GM18505 (cell line): ENCODE results near the gene GPC5.
"Not testable (repeated sequence)": the region's sequence is repeated elsewhere in the genome, so short reads cannot be mapped to it uniquely, and the experiment has no call there.

Experiments used
- ATAC-seq: cut with Tn5 transposase; IDR thresholded peaks from one replicate; pipeline ENCODE4 v1.9.1; 2021; ENCODE audit not compliant: unreplicated experiment
- POLR2A ChIP-seq: IDR thresholded peaks from 4 replicates; pipeline ENCODE4 v1.6.1; 2011; ENCODE audit warnings: borderline replicate concordance; ENCODE audit not compliant: insufficient read depth, insufficient read length; ENCODE audit errors: extremely low read depth

The GPC5 gene

DNA sequence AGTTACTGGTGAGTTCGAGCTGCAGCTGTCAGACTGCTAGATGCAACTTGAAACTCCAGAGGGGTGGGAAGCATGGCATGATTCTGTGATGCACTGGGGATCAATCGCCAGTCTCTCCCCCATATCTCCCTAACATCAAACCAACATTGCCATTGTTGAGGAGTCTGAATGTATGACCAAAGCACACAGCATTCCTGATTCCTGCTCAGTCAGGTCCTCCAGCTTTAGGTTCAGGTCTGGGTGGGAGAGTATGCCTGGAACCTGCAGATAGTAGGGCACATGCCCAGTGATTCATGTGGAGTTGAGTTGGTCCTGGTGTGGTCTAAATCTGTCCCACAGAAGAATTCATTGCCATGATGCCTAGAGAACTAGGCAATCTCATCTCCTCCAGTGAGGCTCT is 269.1 kb downstream of the GPC5 start:
- no peak for ATAC-seq
- TF ChIP-seq POLR2A = no peak

DNA sequence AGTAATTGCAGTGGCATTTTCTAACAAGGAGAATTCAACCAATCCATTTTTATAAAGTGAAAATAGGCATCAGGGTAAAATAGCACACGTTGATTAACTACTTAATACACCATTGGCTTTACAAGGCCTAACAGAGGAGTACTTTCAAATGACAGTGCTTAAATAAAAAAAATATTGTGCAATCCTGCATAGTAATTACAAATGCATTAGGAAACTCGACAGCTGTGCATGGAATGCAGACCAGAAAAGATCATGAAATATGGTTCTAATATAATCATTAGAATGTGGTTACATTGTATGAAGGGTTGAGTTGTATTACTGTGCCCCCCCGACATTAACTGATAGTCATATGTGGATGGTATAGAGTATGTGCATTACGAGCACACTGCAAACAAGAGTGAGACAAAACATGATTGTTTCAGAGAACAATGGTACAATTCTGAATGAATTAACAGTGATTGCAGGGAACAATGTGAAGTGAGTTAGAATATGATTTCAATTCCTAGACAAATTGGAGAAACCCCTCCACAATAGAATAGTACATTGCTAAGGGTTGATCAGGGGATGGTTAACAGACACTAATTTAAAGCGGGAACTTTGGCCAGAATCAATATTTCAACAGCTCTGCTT is 270.6 kb downstream of the GPC5 start:
- ATAC-seq = no peak
- TF ChIP-seq POLR2A = no peak

DNA sequence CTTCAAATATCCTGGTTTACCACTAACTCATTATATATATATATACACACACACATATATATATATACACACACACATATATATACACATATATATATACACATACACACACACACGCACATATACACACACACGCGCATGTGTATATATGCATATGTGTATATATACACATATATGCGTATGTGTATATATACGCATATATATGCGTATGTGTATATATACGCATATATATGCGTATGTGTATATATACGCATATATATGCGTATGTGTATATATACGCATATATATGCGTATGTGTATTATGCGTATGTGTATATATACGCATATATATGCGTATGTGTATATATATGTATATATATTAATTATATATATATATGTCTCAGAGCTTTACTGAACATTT is 275.9 kb downstream of the GPC5 start:
- not testable (repeated sequence) for ATAC-seq

DNA sequence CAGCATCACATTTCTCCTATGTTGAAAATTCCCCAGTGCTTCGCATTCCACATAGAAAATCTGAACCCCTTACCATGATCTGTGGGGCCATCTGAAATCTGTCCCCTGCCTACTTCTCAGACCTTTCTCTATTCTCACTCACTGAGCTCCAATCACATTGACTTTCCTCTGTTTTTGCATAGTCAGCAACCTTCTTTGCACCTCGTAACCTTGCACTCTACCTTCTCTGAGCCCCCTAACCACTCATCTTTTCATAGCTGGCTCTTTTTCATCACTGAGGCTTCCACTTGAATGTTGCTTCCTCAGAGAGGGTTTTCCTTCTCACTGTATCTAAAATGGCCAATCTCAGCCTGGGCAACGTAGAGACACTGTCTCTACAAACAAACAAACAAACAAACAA is 286.3 kb downstream of the GPC5 start:
- no peak for TF ChIP-seq POLR2A
- no peak for ATAC-seq

DNA sequence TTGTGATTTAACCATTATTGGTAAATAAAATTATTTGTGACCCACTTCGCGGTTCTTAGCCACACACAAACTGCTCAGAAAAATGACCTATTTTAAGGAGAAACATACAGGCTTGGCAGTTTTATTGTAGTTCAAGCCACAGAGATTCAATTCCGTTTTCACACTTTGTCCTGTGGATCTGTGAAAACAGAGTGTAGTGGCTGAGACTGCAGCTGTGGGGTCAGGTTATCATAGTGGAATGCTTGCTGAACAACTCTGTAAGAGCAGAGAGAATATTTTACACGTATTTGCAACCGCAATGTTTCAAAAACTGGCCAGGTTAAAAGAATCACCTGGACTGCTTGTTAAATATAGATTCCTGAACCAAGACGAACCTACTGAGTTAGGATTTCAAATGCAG is 292.5 kb downstream of the GPC5 start:
- TF ChIP-seq POLR2A = no peak
- ATAC-seq = no peak

DNA sequence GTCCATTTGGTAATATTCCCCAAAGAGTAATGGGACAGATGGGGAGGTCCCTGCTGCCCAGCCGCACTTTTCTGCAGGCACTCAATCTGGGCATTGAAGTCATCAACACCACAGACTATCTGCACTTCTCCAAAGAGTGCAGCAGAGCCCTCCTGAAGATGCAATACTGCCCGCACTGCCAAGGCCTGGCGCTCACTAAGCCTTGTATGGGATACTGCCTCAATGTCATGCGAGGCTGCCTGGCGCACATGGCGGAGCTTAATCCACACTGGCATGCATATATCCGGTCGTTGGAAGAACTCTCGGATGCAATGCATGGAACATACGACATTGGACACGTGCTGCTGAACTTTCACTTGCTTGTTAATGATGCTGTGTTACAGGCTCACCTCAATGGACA is 295.0 kb downstream of the GPC5 start:
- no peak for TF ChIP-seq POLR2A
- no peak for ATAC-seq

DNA sequence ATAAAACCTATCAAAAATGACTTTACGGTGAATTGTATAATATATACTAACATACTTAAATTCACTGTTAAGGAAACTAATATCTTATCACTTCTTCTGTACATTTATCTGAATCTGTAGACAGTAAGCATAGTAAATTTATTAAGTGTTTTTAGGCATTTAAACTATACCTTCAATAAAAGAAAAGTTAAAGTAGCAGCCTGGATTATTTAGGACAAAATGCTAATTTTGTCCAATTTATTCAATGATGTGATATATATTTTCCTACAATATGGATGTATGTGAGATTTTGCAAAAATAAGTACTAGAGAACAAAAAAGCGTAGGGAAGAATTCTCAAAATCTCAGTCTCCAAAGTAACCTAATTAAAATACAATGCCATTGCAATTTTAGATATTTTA is 299.9 kb downstream of the GPC5 start:
- no peak for TF ChIP-seq POLR2A

DNA sequence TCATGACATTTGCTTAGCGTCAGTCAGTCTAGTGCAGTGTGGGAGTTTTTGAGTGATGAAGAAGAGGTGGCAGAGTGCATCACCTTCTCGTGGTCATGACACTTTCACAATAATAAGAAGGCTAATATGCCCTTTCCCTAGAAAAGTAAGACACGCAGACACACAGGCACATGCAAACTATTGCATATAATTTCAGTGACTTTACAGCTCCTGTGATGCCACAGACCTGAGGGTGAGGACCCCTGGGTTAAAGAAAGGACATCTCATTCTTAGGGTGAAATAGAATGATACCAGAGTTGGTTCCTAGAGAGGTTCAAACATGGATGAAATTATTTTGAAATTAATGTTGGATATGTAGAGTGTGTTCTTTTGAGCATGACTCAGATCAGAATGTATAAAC is 300.3 kb downstream of the GPC5 start:
- TF ChIP-seq POLR2A = no peak
- no peak for ATAC-seq

More for the DNA sequence above, 299.9 kb downstream of the GPC5 start:
- no peak for ATAC-seq

DNA sequence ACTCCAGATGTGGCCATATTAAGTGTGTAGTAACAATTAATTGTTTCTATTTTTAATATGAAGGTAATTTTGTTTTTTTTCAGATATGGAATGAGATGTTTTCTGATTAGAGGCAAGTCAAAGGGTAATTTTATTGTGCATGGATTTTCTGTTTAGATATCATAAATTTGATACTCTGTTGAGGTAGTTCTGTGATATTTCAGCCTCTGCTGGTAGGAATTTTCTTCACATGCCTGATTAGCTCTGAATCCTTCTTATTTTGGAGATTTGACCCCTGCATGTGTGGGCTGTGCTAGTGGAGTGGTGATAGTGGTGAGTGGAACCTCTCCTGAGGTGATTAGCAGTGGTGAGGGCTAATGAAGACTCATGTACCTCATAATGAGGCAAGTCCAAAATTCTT is 301.4 kb downstream of the GPC5 start:
- TF ChIP-seq POLR2A = no peak
- ATAC-seq = no peak

DNA sequence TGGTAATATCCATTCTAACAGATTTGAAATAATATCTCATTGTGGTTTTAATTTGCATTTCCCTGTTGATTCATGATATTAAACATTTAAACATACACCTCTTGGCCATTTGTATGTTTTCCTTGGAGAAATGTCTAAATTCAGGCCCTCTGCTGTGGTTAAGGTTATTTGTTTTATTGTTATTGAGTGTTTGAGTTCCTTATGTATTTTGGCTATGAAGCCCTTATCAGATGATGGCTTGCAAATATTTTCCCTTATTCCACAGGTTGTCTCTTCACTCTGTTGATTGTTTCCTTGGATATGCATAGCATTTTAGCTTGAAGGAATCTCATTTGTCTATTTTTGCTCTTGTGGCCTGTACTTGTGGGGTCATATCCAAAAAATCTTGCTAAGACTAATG is 303.6 kb downstream of the GPC5 start:
- no peak for TF ChIP-seq POLR2A
- ATAC-seq = no peak

DNA sequence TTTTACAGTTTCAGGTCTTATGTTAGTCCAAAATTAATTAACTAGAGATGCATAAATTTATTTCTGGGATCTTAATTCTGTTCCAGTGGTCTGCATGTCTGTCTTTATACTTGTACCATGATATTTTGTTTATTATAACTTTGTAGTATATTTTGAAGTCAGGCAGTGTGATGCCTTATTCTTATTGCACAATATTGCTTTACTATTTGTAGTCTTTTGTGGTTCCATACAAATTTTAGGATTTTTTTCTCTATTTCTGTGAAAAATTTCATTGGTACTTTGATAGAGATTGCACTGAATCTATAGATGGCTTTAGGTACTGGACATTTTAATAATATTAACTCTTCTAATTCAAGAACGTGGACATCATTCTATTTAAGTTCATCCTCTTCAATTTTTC is 304.0 kb downstream of the GPC5 start:
- ATAC-seq = no peak

DNA sequence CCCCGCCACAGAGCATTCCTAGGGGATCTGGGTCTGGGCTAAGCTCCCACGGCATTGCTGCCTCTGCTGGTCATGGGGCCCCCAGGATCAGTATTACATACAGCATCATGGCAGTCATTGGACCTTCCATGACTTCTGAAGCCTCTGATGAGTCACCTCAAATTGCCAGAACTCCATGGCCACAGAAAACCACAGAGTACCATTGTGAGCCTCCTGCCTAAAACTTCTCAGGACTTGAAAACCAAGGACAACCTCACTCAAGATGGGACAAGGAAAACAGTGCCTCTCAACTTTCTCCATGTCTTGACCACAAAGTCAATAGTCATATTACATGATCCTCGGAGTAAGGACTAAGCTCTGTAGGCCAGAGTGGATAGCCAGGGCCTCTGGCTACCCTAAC is 306.0 kb downstream of the GPC5 start:
- ATAC-seq = no peak

More for the DNA sequence above, 304.0 kb downstream of the GPC5 start:
- TF ChIP-seq POLR2A = no peak

DNA sequence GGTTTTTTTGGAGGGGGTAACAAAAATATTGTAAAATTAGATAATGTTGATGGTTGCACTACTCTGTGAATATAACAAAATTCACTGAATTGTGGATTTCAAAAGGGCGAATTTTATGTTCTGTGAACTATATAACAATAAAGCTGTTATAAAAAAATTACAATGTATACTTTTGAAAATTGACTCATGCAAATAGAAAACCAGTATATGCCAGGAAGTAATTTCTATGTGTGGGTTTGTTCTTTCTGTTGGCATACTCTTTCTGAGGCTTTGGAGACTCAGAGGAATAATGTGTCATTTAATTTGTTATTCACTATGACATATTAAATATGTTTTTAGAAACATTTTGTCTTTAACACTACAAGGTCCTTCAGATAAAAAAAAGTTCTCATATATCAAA is 310.1 kb downstream of the GPC5 start:
- no peak for TF ChIP-seq POLR2A
- no peak for ATAC-seq

More for the DNA sequence above, 306.0 kb downstream of the GPC5 start:
- TF ChIP-seq POLR2A = no peak

DNA sequence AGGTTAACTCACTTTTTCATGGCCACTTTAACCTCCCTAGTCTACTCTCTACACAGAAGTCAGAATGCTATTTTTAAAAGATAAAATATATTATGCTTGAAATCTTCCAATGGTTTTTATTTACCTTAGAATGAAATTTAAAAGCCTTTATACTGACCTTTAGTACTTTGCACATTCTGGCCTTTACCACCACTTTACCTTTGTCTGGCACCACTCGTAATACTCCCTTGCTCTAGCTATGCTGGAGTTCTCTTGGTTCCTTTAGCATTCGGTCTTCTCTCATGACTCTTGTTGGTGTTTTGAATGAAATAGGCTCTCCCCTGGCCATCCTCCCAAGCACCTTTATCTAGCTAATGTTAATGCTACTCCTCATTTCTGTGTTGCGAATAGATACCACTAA is 310.8 kb downstream of the GPC5 start:
- TF ChIP-seq POLR2A = no peak
- ATAC-seq = no peak

DNA sequence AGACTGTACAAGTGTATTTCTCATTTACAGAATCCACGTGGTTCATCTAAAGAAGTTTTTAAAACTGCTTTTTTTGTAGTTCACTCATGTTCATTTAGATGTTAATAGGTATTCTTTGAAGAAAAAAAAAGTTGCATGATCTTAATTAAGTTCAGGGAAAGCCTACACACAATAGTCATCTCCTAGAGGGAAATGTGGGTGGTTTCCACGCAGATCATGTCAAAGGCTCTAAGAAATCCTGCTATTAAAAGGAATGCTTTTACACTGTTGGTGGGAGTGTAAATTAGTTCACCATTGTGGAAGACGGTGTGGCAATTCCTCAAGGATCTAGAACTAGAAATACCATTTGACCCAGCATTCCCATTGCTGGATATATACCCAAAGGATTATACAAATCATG is 312.3 kb downstream of the GPC5 start:
- TF ChIP-seq POLR2A = no peak

More for the DNA sequence above, 312.3 kb downstream of the GPC5 start:
- ATAC-seq = no peak
